NB4 (cell line): ENCODE data around the gene SLC7A4.

ENCODE experiments used
- DNase-seq: peaks from one replicate; pipeline ENCODE4 v3.0.0; 2010; ENCODE audit warnings: low read depth
- H3K4me3 ChIP-seq: one replicate; pipeline ENCODE4 v1.5.1; 2011; ENCODE audit warnings: mild to moderate bottlenecking, low read depth, low read length, moderate library complexity
- MYC ChIP-seq: IDR thresholded peaks from 2 replicates; pipeline ENCODE4 v1.6.1; 2011; ENCODE audit warnings: low read depth, low read length
- POLR2A ChIP-seq: IDR thresholded peaks from 2 replicates; pipeline ENCODE4 v1.6.1; 2011; ENCODE audit warnings: mild to moderate bottlenecking; ENCODE audit not compliant: insufficient read length; ENCODE audit errors: extremely low read depth
- TF ChIP-seq, protein P1 (sequence below): IDR thresholded peaks from one replicate; pipeline ENCODE4 v1.5.1; 2012; ENCODE audit warnings: low read depth, low read length
- TF ChIP-seq, protein P2 (sequence below): IDR thresholded peaks from 2 replicates; pipeline ENCODE4 v1.6.1; 2011; ENCODE audit warnings: low read depth, low read length

The SLC7A4 gene

DNA sequence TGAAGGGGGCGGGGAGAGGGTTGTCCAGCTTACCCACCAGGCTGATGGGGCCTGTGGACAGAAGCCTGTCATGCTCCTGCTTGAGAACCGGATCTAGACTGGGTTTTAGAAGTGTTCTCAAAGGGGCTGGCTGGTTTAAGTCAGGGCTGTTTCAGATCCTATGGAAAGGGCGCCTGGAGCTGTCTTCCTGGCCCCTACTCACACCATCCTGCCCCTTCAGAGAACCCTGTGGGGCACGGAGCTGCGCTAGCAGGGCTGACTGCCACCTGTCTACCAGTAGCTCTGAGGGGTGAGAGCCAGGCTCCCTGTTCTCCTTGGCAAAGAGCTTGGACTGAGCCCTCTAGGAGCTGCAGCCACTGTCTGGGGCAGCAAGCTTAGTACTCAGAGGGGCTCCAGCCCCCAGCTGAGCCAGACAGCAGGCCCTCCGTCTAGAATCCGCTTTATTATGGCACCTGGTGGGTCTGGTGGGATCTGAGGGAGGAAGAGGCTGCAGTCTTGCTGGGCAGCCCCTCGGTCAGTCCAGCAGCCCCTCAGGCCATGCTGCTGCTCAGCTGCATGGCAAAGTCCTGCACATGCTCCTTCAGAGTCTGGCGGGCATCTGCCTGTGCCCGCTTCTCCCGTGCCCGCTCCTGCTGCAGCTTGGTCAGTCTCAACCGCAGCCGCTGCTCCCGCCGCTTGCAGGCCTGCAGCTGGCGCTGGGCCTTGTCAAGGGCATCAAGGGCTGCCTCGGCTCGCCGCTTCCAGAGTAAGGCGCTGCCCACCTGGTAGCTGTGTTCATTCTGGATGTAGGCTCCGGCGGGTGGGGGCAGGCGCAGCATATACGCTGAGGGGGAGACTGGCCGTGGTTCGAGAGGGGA is 32.8 kb downstream of the SLC7A4 start:
- peak overlapping the region; percentile 88 for H3K4me3 ChIP-seq
- TF ChIP-seq, protein P1, sequence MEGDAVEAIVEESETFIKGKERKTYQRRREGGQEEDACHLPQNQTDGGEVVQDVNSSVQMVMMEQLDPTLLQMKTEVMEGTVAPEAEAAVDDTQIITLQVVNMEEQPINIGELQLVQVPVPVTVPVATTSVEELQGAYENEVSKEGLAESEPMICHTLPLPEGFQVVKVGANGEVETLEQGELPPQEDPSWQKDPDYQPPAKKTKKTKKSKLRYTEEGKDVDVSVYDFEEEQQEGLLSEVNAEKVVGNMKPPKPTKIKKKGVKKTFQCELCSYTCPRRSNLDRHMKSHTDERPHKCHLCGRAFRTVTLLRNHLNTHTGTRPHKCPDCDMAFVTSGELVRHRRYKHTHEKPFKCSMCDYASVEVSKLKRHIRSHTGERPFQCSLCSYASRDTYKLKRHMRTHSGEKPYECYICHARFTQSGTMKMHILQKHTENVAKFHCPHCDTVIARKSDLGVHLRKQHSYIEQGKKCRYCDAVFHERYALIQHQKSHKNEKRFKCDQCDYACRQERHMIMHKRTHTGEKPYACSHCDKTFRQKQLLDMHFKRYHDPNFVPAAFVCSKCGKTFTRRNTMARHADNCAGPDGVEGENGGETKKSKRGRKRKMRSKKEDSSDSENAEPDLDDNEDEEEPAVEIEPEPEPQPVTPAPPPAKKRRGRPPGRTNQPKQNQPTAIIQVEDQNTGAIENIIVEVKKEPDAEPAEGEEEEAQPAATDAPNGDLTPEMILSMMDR: no peak
- TF ChIP-seq POLR2A (no peak), MYC (no peak)
- TF ChIP-seq, protein P2, sequence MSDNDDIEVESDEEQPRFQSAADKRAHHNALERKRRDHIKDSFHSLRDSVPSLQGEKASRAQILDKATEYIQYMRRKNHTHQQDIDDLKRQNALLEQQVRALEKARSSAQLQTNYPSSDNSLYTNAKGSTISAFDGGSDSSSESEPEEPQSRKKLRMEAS: no peak
- DNase-seq: no peak

DNA sequence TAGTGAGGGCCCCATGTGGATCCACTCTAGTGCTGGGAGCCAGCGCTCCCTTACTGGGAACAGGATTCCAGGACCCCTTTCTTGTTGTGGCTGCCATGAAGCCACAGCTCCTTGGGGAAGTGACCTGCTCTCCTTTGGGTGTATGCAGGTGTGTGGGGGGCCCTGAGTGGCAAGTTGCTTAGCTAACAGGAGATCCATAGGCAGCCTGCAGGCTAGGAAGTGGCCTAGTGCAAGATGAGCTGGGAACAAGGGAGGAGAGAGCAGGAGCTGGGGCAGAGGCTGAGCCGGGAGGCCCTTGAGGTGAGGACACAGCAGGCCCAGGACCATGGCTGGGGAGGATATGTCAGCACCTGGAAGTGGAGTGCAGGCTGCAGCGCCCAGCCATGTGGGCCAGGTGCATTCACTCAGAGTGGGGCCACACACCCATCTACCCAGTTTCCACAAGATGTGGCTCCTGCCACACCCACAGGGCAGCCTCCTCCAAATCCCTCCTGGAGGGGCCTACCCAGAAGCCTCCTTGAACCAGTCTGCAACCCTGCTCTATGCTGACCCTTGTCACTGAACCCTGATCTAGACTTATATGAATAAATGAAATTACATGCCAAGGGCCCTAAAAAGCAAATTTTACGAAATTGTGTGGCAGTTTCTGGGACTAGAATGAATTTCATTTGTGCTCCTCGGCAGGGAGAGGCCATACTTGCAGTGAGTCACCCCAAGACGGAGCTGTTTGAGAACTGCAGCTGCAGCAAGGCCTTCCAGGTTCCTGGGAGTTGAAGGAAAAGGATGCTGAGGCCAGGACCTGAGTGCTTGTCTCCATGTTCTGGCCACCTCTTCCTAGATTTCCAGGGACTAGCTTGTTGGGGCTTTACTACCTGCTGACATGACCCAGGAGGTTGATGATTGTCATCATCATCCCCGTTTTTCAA is 33.7 kb downstream of the SLC7A4 start:
- no peak overlapping the region for H3K4me3 ChIP-seq
- TF ChIP-seq, protein P2: no peak
- TF ChIP-seq POLR2A: no peak
- no peak for TF ChIP-seq MYC
- TF ChIP-seq, protein P1: no peak
- DNase-seq: no peak

DNA sequence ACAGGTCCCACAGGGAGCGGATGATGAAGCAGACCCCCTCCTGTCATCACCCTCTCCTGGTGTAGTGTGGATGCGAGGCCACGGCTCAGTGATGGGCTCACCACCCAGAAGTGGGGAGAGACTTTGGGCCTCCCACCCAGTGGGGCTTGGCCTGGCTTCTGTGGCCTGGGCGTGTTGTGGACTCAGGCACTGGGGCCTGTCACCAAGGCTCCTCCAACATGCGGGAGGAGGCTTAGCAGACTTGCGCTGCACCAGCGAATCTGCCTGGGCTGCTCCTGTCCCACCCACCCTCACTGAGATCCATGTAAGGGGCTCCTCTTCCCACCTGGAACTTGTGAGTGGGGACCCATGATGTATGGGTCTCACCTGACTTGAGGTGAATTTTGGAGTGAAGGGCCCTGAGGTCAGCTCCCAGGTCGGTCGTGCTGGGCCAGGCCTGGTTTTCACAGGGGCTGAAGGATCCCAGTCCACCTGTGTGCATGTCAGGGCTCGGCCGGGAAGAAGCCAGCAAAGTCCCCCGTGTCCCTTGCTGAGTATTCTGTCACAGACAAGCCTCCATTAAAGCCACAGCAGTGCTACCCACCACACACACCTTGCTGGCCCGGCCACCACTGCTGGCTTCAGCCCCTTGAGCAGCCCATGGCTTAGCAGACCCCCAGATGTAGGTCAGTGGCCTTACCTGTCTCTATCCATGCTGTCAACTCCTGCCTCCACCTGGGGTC is 34.7 kb downstream of the SLC7A4 start:
- TF ChIP-seq, protein P2: no peak
- TF ChIP-seq, protein P1: no peak
- no peak for TF ChIP-seq MYC
- TF ChIP-seq POLR2A: no peak
- DNase-seq: no peak
- H3K4me3 ChIP-seq: no peak overlapping the region

DNA sequence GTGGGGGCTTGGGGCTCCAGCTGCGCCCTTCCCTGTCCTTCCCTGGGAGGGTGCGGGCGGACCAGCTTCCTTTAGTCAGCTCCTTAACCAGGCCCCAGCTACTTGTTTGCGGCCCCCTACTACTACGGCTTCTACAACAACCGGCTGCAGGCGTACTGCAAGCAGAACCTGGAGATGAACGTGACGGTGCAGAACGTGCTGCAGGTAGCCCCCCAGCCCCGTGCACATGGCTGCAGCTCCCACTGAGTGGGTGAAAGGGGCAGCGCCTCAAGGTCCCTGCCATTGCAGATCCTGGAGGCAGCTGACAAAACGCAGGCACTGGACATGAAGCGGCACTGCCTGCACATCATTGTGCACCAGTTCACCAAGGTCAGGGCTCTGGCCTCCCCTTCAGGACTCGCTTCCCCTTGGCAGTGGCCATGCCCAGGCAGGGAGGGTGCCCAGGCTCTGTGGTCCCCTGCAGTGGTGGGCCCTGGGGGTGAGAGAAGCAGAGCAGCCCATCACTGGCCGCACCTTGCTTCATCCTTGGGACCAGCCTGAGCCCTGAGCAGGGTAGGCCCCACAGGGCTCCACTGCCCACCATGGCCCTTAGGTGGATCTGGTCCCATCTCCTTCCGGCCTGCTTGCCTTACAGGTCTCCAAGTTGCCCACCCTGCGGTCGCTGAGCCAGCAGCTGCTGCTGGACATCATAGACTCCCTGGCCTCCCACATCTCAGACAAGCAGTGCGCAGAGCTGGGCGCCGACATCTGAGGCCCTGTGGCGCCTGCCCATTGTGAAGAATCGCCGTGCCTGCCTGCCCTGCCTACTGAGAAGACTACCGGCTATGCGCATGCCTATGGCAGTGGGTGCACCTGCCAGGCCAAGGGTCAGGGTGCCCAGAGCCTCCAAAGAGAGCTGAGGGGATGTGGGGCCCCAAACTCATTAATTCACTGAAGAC is 35.5 kb downstream of the SLC7A4 start:
- TF ChIP-seq, protein P1: no peak
- TF ChIP-seq, protein P2: no peak
- TF ChIP-seq MYC (no peak), POLR2A (no peak)
- no peak overlapping the region for H3K4me3 ChIP-seq
- DNase-seq: no peak
